Liver (tissue), 9 donors: ENCODE data around the gene CXCL14. TPM values are rescaled to one million over a fixed set of nuclear protein-coding genes. Genes with fewer than 3 reads are reported as not detected.
A peak's percentile ranks its signal among the peaks of the same experiment; 100 is the strongest.

ENCODE experiments used
- DNase-seq: peaks from one replicate; pipeline ENCODE4 v3.0.0-alpha.2; 2017; ENCODE audit warnings: low spot score
- H3K27ac ChIP-seq, 2 donors: one replicate each; pipeline ENCODE4 v1.7.0; 2013; ENCODE audit warnings: inconsistent platforms in 2 of 2, low read length in 2 of 2, control low read depth in 1 of 2, low read depth in 1 of 2, mild to moderate bottlenecking in 1 of 2
- H3K27me3 ChIP-seq, 4 donors: one replicate each; pipeline versions ENCODE4 v1.6.1 to v1.7.0; 2013; ENCODE audit warnings: low read length in 3 of 4, inconsistent platforms in 1 of 4, mild to moderate bottlenecking in 1 of 4, moderate library complexity in 1 of 4; ENCODE audit not compliant: control insufficient read depth in 4 of 4, insufficient read depth in 4 of 4
- H3K36me3 ChIP-seq, 4 donors: one replicate each; pipeline versions ENCODE4 v1.6.1 to v1.7.0; 2013; ENCODE audit warnings: low read length in 3 of 4, mild to moderate bottlenecking in 3 of 4, low read depth in 1 of 4, moderate library complexity in 1 of 4; ENCODE audit not compliant: control insufficient read depth in 4 of 4, insufficient read depth in 3 of 4
- H3K4me1 ChIP-seq, 4 donors: one replicate each; pipeline versions ENCODE4 v1.6.1 to v1.7.0; 2013; ENCODE audit warnings: low read length in 3 of 4, mild to moderate bottlenecking in 3 of 4, moderate library complexity in 1 of 4; ENCODE audit not compliant: control insufficient read depth in 4 of 4, insufficient read depth in 4 of 4
- H3K4me3 ChIP-seq, 3 donors: one replicate each; pipeline versions ENCODE4 v1.6.1 to v1.7.0; 2013; ENCODE audit warnings: low read length in 3 of 3, control low read depth in 1 of 3, low read depth in 1 of 3, mild to moderate bottlenecking in 1 of 3
- H3K9ac ChIP-seq, 2 donors: one replicate each; pipeline ENCODE4 v1.7.0; 2013; ENCODE audit warnings: low read length in 2 of 2, mild to moderate bottlenecking in 2 of 2, moderate library complexity in 2 of 2, control low read depth in 1 of 2, low read depth in 1 of 2
- H3K9me3 ChIP-seq, 4 donors: one replicate each; pipeline versions ENCODE4 v1.6.1 to v1.7.0; 2013; ENCODE audit warnings: low read length in 3 of 4; ENCODE audit not compliant: control insufficient read depth in 4 of 4
- CTCF ChIP-seq: fragments of 150-350 bp; IDR thresholded peaks from 2 replicates; pipeline ENCODE4 v1.5.1; 2017; ENCODE audit warnings: improper control_type of control experiment, low read depth, low read length; ENCODE audit not compliant: missing input control
- FOXA1 ChIP-seq: IDR thresholded peaks from 2 replicates; pipeline ENCODE4 v1.6.1; 2016; ENCODE audit warnings: antibody characterized with exemption
- FOXA2 ChIP-seq: IDR thresholded peaks from 2 replicates; pipeline ENCODE4 v1.6.1; 2016; ENCODE audit warnings: antibody characterized with exemption
- GABPA ChIP-seq, 2 donors: IDR thresholded peaks in 1 of 2; conservative IDR thresholded peaks in 1 of 2; 2 replicates each; pipeline ENCODE4 v1.6.1; 2016; ENCODE audit warnings: antibody characterized with exemption in 2 of 2, mild to moderate bottlenecking in 1 of 2, moderate library complexity in 1 of 2
- HNF4A ChIP-seq, 2 donors: conservative IDR thresholded peaks; 2 replicates each; pipeline ENCODE4 v1.6.1; 2016; ENCODE audit warnings: antibody characterized with exemption in 2 of 2, mild to moderate bottlenecking in 2 of 2
- HNF4G ChIP-seq: IDR thresholded peaks from 2 replicates; pipeline ENCODE4 v1.6.1; 2016; ENCODE audit warnings: antibody characterized with exemption
- JUND ChIP-seq, 2 donors: IDR thresholded peaks; 2 replicates each; pipeline ENCODE4 v1.6.1; 2016; ENCODE audit warnings: antibody characterized with exemption in 2 of 2
- MAX ChIP-seq: IDR thresholded peaks from 2 replicates; pipeline ENCODE4 v1.6.1; 2016; ENCODE audit warnings: antibody characterized with exemption
- NR2F2 ChIP-seq: IDR thresholded peaks from 2 replicates; pipeline ENCODE4 v1.6.1; 2016; ENCODE audit warnings: antibody characterized with exemption
- RAD21 ChIP-seq, 2 donors: IDR thresholded peaks; 2 replicates each; pipeline ENCODE4 v1.6.1; 2016; ENCODE audit warnings: antibody characterized with exemption in 2 of 2, mild to moderate bottlenecking in 2 of 2
- REST ChIP-seq: IDR thresholded peaks from 2 replicates; pipeline ENCODE4 v1.6.1; 2016; ENCODE audit warnings: antibody characterized with exemption, mild to moderate bottlenecking
- RXRA ChIP-seq, 2 donors: IDR thresholded peaks; 2 replicates each; pipeline ENCODE4 v1.6.1; 2017 to 2018; ENCODE audit warnings: antibody characterized with exemption in 2 of 2, mild to moderate bottlenecking in 1 of 2
- SP1 ChIP-seq: IDR thresholded peaks from 2 replicates; pipeline ENCODE4 v1.6.1; 2018; ENCODE audit warnings: antibody characterized with exemption, mild to moderate bottlenecking
- TAF1 ChIP-seq: conservative IDR thresholded peaks from 2 replicates; pipeline ENCODE4 v1.6.1; 2016; ENCODE audit warnings: antibody characterized with exemption, mild to moderate bottlenecking
- YY1 ChIP-seq: IDR thresholded peaks from 2 replicates; pipeline ENCODE4 v1.6.1; 2016; ENCODE audit warnings: antibody characterized with exemption, mild to moderate bottlenecking
- ZBTB33 ChIP-seq: IDR thresholded peaks from 2 replicates; pipeline ENCODE4 v1.6.1; 2016; ENCODE audit warnings: antibody characterized with exemption
- WGBS: extraction: QIAGEN DNeasy Blood & Tissue Kit; methylation state at CpG from one replicate; pipeline ENCODE4 v1.1.7; 2013; 5-methylcytosine and 5-hydroxymethylcytosine counted together
- polyA plus RNA-seq, 2 donors: library from polyadenylated mRNA; stranded (reverse) in 1 of 2; unstranded in 1 of 2; fragments of 200-250 nt in 1 of 2; fragments of >200 nt in 1 of 2; fragmentation: Nextera tagmentation in 1 of 2; extraction: Ambion mirVana in 1 of 2; gene quantifications; one replicate each; pipeline versions ENCODE4 v1.2.1 to v1.2.3, GENCODE V29; 2013 to 2015
- total RNA-seq, 2 donors: library from RNA; depleted of rRNA; stranded (reverse); fragments of >200 nt; gene quantifications; one replicate each; pipeline ENCODE4 v1.2.3, GENCODE V29; 2014
- donor health status: healthy.
- donor health status: healthy.
- donor health status: healthy.
- donor health status: healthy.
- donor health status: healthy.

Gene CXCL14
- total and polyA plus RNA-seq, 4 donors, result 2.7 to 13.7 (median 8.3) TPM

- H3K36me3 ChIP-seq, result no peaks in the 10 kb centered on the region
- no peaks in the 10 kb centered on the region for H3K9me3 ChIP-seq
- H3K27me3 ChIP-seq, result no peaks in the 10 kb centered on the region
- TF ChIP-seq RXRA (IDR thresholded peaks at IDR 0.05) (no peak), HNF4A (conservative IDR thresholded peaks at IDR 0.05) (no peak), GABPA (IDR thresholded peaks at IDR 0.05 in 1 of 2, conservative IDR thresholded peaks at IDR 0.05 in 1 of 2) (no peak)
- H3K4me1 ChIP-seq, result no peaks in the 10 kb centered on the region
- H3K27ac ChIP-seq, result no peak overlapping the region
- DNase-seq, result peak; percentile 26
- H3K4me3 ChIP-seq, result no peak overlapping the region
- 83% methylated on average over 5 of the region's 5 CpGs for WGBS
- no peak overlapping the region for H3K9ac ChIP-seq
Measured at GRCh38 chr5:135600152-135600570, 21.4 kb upstream of the CXCL14 start.

GRCh38 chr5:135599421-135600151, 20.8 kb upstream of the CXCL14 start:
- Histone ChIP-seq H3K4me1 (no peaks in the 10 kb centered on the region), H3K27me3 (no peaks in the 10 kb centered on the region), H3K9me3 (no peaks in the 10 kb centered on the region), H3K27ac (no peak overlapping the region), H3K4me3 (no peak overlapping the region), H3K36me3 (no peaks in the 10 kb centered on the region), H3K9ac (no peak overlapping the region)
- 76% methylated on average over 6 of the region's 6 CpGs for WGBS
- TF ChIP-seq FOXA2 (no peak), NR2F2 (no peak), SP1 (no peak)
- peak; percentile 16 for DNase-seq

GRCh38 chr5:135598691-135599395, 20.1 kb upstream of the CXCL14 start:
- no peaks in the 10 kb centered on the region for H3K27me3 ChIP-seq
- H3K4me3 ChIP-seq, result no peak overlapping the region
- no peak overlapping the region for H3K9ac ChIP-seq
- H3K36me3 ChIP-seq, result no peaks in the 10 kb centered on the region
- WGBS, result 80% methylated on average over 9 of the region's 9 CpGs
- DNase-seq, result peak; percentile 13
- H3K27ac ChIP-seq, result no peak overlapping the region
- H3K4me1 ChIP-seq, result no peaks in the 10 kb centered on the region
- TF ChIP-seq YY1 (no peak), FOXA1 (no peak), HNF4G (no peak), ZBTB33 (no peak), CTCF (no peak), JUND (IDR thresholded peaks at IDR 0.05) (no peak), MAX (no peak), RAD21 (IDR thresholded peaks at IDR 0.05) (no peak), GABPA (IDR thresholded peaks at IDR 0.05 in 1 of 2, conservative IDR thresholded peaks at IDR 0.05 in 1 of 2) (no peak), TAF1 (no peak), SP1 (no peak), HNF4A (conservative IDR thresholded peaks at IDR 0.05) (no peak), REST (no peak), RXRA (IDR thresholded peaks at IDR 0.05) (no peak), FOXA2 (no peak)
- H3K9me3 ChIP-seq, result no peaks in the 10 kb centered on the region
